ENCODE results near the gene GMDS. TPM values are rescaled to one million over a fixed set of nuclear protein-coding genes. Genes with fewer than 3 reads are reported as not detected.

The GMDS gene
- total RNA-seq, 1 donor from 2014 or later: 44.5 TPM

- Mint-ChIP-seq H3K4me1 (ENCODE audit: low read depth) (peaks cover 4% of the 10 kb centered on the region), H3K9me3 (no peaks in the 10 kb centered on the region), H3K27ac (no peak overlapping the region), H3K36me3 (ENCODE audit: low read depth) (no peaks in the 10 kb centered on the region), H3K27me3 (ENCODE audit: insufficient read depth) (no peaks in the 10 kb centered on the region), H3K4me3 (no peak overlapping the region)
- DNase-seq (ENCODE audit: low spot score): no peak
- intact Hi-C loops (cut with micrococcal nuclease): no loop called here
Measured at GRCh38 chr6:1904898-1905297, 340.5 kb downstream of the GMDS start.

GRCh38 chr6:1904466-1904799 lies 341.0 kb downstream of the GMDS start:
- intact Hi-C loops (cut with micrococcal nuclease): no loop called here
- Mint-ChIP-seq H3K27ac (no peak overlapping the region), H3K9me3 (no peaks in the 10 kb centered on the region), H3K4me3 (no peak overlapping the region), H3K36me3 (ENCODE audit: low read depth) (no peaks in the 10 kb centered on the region), H3K4me1 (ENCODE audit: low read depth) (peaks cover 4% of the 10 kb centered on the region), H3K27me3 (ENCODE audit: insufficient read depth) (no peaks in the 10 kb centered on the region)
- DNase-seq (ENCODE audit: low spot score): no peak

- Mint-ChIP-seq H3K27me3 (ENCODE audit: insufficient read depth) (no peaks in the 10 kb centered on the region), H3K4me1 (ENCODE audit: low read depth) (peaks cover 4% of the 10 kb centered on the region), H3K36me3 (ENCODE audit: low read depth) (no peaks in the 10 kb centered on the region), H3K4me3 (no peak overlapping the region), H3K27ac (no peak overlapping the region), H3K9me3 (no peaks in the 10 kb centered on the region)
- intact Hi-C loops (cut with micrococcal nuclease): no loop called here
- DNase-seq (ENCODE audit: low spot score): no peak
Measured at GRCh38 chr6:1903780-1904465, 341.5 kb downstream of the GMDS start.

- no peak for DNase-seq (ENCODE audit: low spot score)
- Mint-ChIP-seq H3K9me3 (no peaks in the 10 kb centered on the region), H3K4me1 (ENCODE audit: low read depth) (peaks cover 4% of the 10 kb centered on the region), H3K27me3 (ENCODE audit: insufficient read depth) (no peaks in the 10 kb centered on the region), H3K36me3 (ENCODE audit: low read depth) (no peaks in the 10 kb centered on the region), H3K27ac (no peak overlapping the region), H3K4me3 (no peak overlapping the region)
- intact Hi-C loops (cut with micrococcal nuclease): no loop called here
Measured at GRCh38 chr6:1901556-1901955, 343.8 kb downstream of the GMDS start.

- Mint-ChIP-seq H3K9me3 (no peaks in the 10 kb centered on the region), H3K4me1 (ENCODE audit: low read depth) (peaks cover 4% of the 10 kb centered on the region), H3K27me3 (ENCODE audit: insufficient read depth) (no peaks in the 10 kb centered on the region), H3K36me3 (ENCODE audit: low read depth) (no peaks in the 10 kb centered on the region), H3K4me3 (no peak overlapping the region), H3K27ac (no peak overlapping the region)
- no peak for DNase-seq (ENCODE audit: low spot score)
- intact Hi-C loops (cut with micrococcal nuclease): no loop called here
Measured at GRCh38 chr6:1896897-1897296, 348.5 kb downstream of the GMDS start.

- no peaks in the 10 kb centered on the region for H3K9me3 Mint-ChIP-seq
- H3K27ac Mint-ChIP-seq: no peak overlapping the region
- H3K4me1 Mint-ChIP-seq (ENCODE audit: low read depth): peaks cover 6% of the 10 kb centered on the region
- no peaks in the 10 kb centered on the region for H3K27me3 Mint-ChIP-seq (ENCODE audit: insufficient read depth)
- H3K4me3 Mint-ChIP-seq: no peak overlapping the region
- intact Hi-C loops (cut with micrococcal nuclease): no loop called here
- H3K36me3 Mint-ChIP-seq (ENCODE audit: low read depth): no peaks in the 10 kb centered on the region
- DNase-seq (ENCODE audit: low spot score): no peak
Measured at GRCh38 chr6:1895721-1896120, 349.7 kb downstream of the GMDS start.

GRCh38 chr6:1894954-1895353 lies 350.5 kb downstream of the GMDS start:
- Mint-ChIP-seq H3K9me3 (no peaks in the 10 kb centered on the region), H3K27me3 (ENCODE audit: insufficient read depth) (no peaks in the 10 kb centered on the region), H3K36me3 (ENCODE audit: low read depth) (no peaks in the 10 kb centered on the region), H3K27ac (no peak overlapping the region), H3K4me3 (no peak overlapping the region), H3K4me1 (ENCODE audit: low read depth) (peaks cover 12% of the 10 kb centered on the region)
- intact Hi-C loops (cut with micrococcal nuclease): loop anchor here (5.0 kb wide), 1 partner anchor 457 kb away; no protein-coding TSS in a partner anchor
- DNase-seq (ENCODE audit: low spot score): no peak

GRCh38 chr6:1893470-1894130 lies 351.8 kb downstream of the GMDS start:
- intact Hi-C loops (cut with micrococcal nuclease): loop anchor here (1.0 to 5.0 kb wide), 3 partner anchors 211 to 459 kb away; no protein-coding TSS in a partner anchor
- Mint-ChIP-seq H3K4me3 (no peak overlapping the region), H3K27me3 (ENCODE audit: insufficient read depth) (no peaks in the 10 kb centered on the region), H3K36me3 (ENCODE audit: low read depth) (no peaks in the 10 kb centered on the region), H3K27ac (no peak overlapping the region), H3K9me3 (no peaks in the 10 kb centered on the region), H3K4me1 (ENCODE audit: low read depth) (peaks cover 12% of the 10 kb centered on the region)
- DNase-seq (ENCODE audit: low spot score): no peak

- Mint-ChIP-seq H3K36me3 (ENCODE audit: low read depth) (no peaks in the 10 kb centered on the region), H3K4me3 (no peak overlapping the region), H3K4me1 (ENCODE audit: low read depth) (peaks cover 12% of the 10 kb centered on the region), H3K27me3 (ENCODE audit: insufficient read depth) (no peaks in the 10 kb centered on the region), H3K27ac (no peak overlapping the region), H3K9me3 (no peaks in the 10 kb centered on the region)
- intact Hi-C loops (cut with micrococcal nuclease): loop anchor here (1.0 to 5.0 kb wide), 3 partner anchors 212 to 460 kb away; no protein-coding TSS in a partner anchor
- DNase-seq (ENCODE audit: low spot score): no peak
Measured at GRCh38 chr6:1892716-1893115, 352.7 kb downstream of the GMDS start.

- Mint-ChIP-seq H3K4me3 (no peak overlapping the region), H3K27ac (no peak overlapping the region), H3K9me3 (no peaks in the 10 kb centered on the region), H3K36me3 (ENCODE audit: low read depth) (no peaks in the 10 kb centered on the region), H3K27me3 (ENCODE audit: insufficient read depth) (no peaks in the 10 kb centered on the region), H3K4me1 (ENCODE audit: low read depth) (peaks cover 12% of the 10 kb centered on the region)
- intact Hi-C loops (cut with micrococcal nuclease): loop anchor here (5.0 kb wide), 1 partner anchor 461 kb away; no protein-coding TSS in a partner anchor
- no peak for DNase-seq (ENCODE audit: low spot score)
Measured at GRCh38 chr6:1890987-1891386, 354.4 kb downstream of the GMDS start.

GRCh38 chr6:1890071-1890470 lies 355.3 kb downstream of the GMDS start:
- H3K27ac Mint-ChIP-seq: no peak overlapping the region
- H3K4me1 Mint-ChIP-seq (ENCODE audit: low read depth): peaks cover 12% of the 10 kb centered on the region
- no peaks in the 10 kb centered on the region for H3K36me3 Mint-ChIP-seq (ENCODE audit: low read depth)
- DNase-seq (ENCODE audit: low spot score): no peak
- H3K4me3 Mint-ChIP-seq: no peak overlapping the region
- no peaks in the 10 kb centered on the region for H3K9me3 Mint-ChIP-seq
- intact Hi-C loops (cut with micrococcal nuclease): loop anchor here (5.0 kb wide), 1 partner anchor 462 kb away; no protein-coding TSS in a partner anchor
- no peaks in the 10 kb centered on the region for H3K27me3 Mint-ChIP-seq (ENCODE audit: insufficient read depth)

GRCh38 chr6:1885576-1886011 lies 359.8 kb downstream of the GMDS start:
- Mint-ChIP-seq H3K4me3 (no peak overlapping the region), H3K27me3 (ENCODE audit: insufficient read depth) (peaks cover 5% of the 10 kb centered on the region), H3K4me1 (ENCODE audit: low read depth) (peaks cover 5% of the 10 kb centered on the region), H3K36me3 (ENCODE audit: low read depth) (no peaks in the 10 kb centered on the region), H3K27ac (no peak overlapping the region), H3K9me3 (no peaks in the 10 kb centered on the region)
- intact Hi-C loops (cut with micrococcal nuclease): no loop called here
- no peak for DNase-seq (ENCODE audit: low spot score)

GRCh38 chr6:1884313-1884712 lies 361.1 kb downstream of the GMDS start:
- H3K9me3 Mint-ChIP-seq: no peaks in the 10 kb centered on the region
- H3K4me1 Mint-ChIP-seq (ENCODE audit: low read depth): no peaks in the 10 kb centered on the region
- no peak for DNase-seq (ENCODE audit: low spot score)
- no peak overlapping the region for H3K27ac Mint-ChIP-seq
- no peaks in the 10 kb centered on the region for H3K36me3 Mint-ChIP-seq (ENCODE audit: low read depth)
- no peak overlapping the region for H3K4me3 Mint-ChIP-seq
- intact Hi-C loops (cut with micrococcal nuclease): no loop called here
- peaks cover 6% of the 10 kb centered on the region for H3K27me3 Mint-ChIP-seq (ENCODE audit: insufficient read depth)

Measured in activated T-helper 1 cell treated with anti-CD3 and anti-CD28 coated beads, Interleukin-12 subunit alpha, Interleukin-12 subunit beta, Interleukin-2, Interleukin-4 antibody, amounts not matched to agents 30 ng/mL and 10 ng/mL and 1 ng/mL, durations not matched to agents 14 hours and 24 hours and 36 hours (primary cell).